Gastrocnemius medialis (tissue), 4 donors: ENCODE data around the gene LMBR1.
"Not testable (repeated sequence)": the region's sequence is repeated elsewhere in the genome, so short reads cannot be mapped to it uniquely, and the experiment has no call there.

ENCODE experiments used
- CTCF ChIP-seq, 5 experiments: fragments of 450-650 bp in 3 of 5; fragments of 200-600 bp in 2 of 5; sonication (generic) in 2 of 5; IDR thresholded peaks in 4 of 5; conservative IDR thresholded peaks in 1 of 5; 1 replicate in 4 of 5; 2 replicates in 1 of 5; pipeline ENCODE4 v1.5.1; 2016 to 2019; ENCODE audit warnings: antibody characterized with exemption in 5 of 5, mild to moderate bottlenecking in 3 of 5, moderate library complexity in 3 of 5
- POLR2A ChIP-seq, 2 donors: fragments of 450-650 bp; IDR thresholded peaks; one replicate each; pipeline ENCODE4 v1.6.1; 2017; ENCODE audit warnings: antibody characterized with exemption in 2 of 2, mild to moderate bottlenecking in 2 of 2, moderate library complexity in 2 of 2

GRCh38 chr7:156862022-156862421, 31.0 kb downstream of the LMBR1 start:
- not testable (repeated sequence) for TF ChIP-seq POLR2A (IDR thresholded peaks at IDR 0.05); CTCF (IDR thresholded peaks at IDR 0.05 in 4 of 5, conservative IDR thresholded peaks at IDR 0.05 in 1 of 5)
